Activated T-cell treated with anti-CD3 and anti-CD28 coated beads for 1 hour (primary cell): Measurements from ENCODE around the gene DDIT4.
"Not testable (repeated sequence)": the region's sequence is repeated elsewhere in the genome, so short reads cannot be mapped to it uniquely, and the experiment has no call there.

ENCODE experiments used
- DNase-seq: peaks from one replicate; pipeline ENCODE4 v3.0.0-alpha.2; 2020; ENCODE audit warnings: low read depth

Gene DDIT4

GRCh38 chr10:72267819-72268399, 5.8 kb upstream of the DDIT4 start:
- DNase-seq: no peak

DNA sequence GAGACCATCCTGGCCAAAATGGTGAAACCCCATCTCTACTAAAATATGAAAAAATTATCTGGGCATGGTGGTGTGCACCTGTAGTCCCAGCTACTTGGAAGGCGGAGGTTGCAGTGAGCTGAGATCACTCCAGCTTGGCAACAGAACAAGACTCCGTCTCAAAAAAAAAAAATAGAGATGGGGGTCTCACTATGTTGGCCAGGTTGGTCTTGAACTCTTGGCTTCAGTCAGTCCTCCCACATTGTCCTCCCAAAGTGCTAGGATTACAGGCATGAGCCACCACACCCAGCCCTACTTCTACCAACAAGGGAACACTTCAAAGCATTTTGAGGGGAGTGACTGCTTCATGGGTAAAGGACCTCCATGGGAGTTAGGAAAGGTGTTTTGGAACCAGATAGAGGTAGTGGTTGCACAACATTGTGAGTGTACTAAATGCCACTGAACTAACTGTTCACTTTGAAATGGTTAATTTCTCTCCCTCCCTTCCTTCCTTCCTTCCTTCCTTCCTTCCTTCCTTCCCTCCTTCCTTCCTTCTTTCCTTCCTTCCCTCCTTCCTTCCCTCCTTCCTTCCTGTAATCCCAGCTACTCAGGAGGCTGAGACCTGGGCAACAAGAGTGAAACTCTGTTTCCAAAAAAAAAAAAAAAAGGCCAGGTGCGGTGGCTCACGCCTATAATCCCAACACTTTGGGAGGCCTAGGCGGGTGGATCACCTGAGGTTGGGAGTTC, 5.1 kb upstream of the DDIT4 start:
- DNase-seq: not testable (repeated sequence)

GRCh38 chr10:72270607-72271281, 3.0 kb upstream of the DDIT4 start:
- DNase-seq: no peak

GRCh38 chr10:72272689-72273409, 875 bp upstream of the DDIT4 start:
- no peak for DNase-seq

DNA sequence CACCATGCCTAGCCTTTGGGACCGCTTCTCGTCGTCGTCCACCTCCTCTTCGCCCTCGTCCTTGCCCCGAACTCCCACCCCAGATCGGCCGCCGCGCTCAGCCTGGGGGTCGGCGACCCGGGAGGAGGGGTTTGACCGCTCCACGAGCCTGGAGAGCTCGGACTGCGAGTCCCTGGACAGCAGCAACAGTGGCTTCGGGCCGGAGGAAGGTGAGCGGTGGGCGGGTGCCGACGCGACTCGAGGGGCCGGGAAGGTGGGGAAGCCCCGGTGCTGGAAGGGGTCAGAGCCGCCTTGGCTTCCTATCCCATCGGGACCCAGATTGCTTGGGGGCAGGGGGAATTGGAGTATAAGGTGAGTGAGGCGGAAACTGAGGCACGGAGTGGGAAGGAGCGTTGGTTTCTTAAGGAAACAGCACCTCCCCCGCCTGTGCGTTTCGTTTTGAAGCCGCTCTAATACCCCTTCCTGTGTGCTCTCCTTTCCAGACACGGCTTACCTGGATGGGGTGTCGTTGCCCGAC, 547 bp downstream of the DDIT4 start:
- no peak for DNase-seq

- peak; percentile 61 for DNase-seq
Observed at GRCh38 chr10:72274730-72275350, 1.1 kb downstream of the DDIT4 start.

GRCh38 chr10:72275351-72276012, 1.8 kb downstream of the DDIT4 start:
- no peak for DNase-seq

DNA sequence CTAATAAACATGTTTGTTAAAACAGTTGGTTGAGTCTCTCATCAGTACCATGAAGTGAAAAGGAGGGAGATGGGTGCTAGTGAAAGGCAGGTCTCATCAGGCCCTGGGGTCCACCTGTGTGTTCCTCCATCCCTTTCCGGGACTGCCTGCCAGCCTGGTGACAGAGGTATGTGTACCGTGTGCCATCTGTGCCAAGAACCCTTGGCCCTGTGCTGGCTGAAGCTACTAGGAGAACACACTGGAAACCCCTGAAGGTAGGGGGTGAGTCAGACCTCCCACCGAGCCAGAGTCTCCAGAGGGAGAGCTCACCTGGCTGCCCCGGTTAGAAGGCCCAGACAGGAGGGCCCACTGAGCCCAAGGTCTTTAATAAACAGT, 2.3 kb downstream of the DDIT4 start:
- no peak for DNase-seq

DNA sequence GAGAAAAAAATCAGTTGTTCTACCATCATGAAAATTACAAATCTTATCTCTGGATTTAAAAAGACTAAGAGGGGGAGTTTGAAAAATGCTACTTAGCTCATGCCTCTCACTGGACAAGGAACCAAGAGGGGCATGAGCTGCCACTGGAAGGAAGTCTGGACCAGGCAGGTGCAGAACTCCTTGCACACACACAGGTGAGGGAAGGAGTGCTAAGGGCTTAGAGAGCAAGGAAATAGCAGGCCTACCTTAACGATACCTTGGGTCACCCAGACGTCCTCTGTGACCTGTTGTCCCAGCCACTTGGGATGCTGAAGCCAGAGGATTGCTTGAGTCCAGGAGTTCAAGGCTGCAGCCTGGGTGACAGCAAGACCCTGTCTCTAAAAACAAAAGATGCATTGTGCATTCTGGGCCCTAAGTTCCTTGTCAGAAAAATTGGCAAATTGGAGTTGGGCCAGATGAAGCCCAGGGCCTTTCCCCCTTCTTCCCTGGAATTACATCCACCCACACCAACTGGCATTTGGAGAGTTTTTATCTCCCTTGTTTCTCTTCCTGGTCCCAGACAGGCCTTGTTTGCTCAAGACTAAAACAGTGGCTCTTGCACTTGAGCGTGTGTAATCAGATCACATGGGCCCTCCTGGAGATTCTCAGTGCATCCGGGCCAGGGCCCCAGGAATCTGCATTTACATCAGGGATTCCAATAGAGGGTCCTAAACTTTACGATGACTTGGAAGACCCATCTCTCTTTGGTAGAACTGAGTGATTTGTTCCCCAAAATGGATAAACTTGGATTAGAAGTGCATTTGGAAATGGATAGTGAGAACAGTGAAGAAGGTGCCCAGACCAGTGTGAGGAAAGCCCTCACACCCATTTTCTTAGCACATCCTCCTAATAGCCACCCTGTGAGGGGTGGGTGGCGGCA, 3.0 kb downstream of the DDIT4 start:
- no peak for DNase-seq

- DNase-seq: no peak
Observed at GRCh38 chr10:72277340-72277995, 3.7 kb downstream of the DDIT4 start.

DNA sequence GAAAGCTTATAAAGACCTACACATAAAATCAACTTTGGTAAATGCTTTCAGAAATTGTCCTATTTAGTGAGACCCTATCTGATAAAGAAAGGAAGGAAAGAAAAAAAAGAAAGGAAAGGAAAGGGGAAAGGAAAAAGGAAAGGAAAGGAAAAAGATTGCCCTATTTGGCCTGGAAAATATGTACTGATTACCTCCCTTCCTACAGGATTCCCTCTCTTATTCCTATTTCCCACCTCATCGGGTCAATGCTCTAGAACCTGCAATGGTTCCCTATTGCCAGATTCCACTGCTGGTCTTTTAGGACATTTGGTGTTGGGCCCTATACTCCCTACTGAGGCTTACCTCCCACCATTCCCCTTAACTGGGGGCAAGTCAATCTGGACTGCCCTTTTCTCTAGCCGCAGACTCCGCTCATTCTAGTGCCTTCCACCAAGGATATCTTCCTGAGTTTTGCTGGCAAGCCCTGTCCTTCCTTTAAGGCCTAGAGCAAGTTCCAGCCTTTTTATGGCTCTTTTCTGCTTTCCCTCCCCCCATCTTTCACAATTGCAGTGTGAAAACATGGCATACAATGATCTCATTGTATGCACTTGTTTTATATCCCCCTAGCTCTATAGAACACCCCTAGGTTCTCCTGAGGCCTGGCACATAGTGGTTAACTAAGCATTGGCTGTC, 4.4 kb downstream of the DDIT4 start:
- DNase-seq: no peak

DNA sequence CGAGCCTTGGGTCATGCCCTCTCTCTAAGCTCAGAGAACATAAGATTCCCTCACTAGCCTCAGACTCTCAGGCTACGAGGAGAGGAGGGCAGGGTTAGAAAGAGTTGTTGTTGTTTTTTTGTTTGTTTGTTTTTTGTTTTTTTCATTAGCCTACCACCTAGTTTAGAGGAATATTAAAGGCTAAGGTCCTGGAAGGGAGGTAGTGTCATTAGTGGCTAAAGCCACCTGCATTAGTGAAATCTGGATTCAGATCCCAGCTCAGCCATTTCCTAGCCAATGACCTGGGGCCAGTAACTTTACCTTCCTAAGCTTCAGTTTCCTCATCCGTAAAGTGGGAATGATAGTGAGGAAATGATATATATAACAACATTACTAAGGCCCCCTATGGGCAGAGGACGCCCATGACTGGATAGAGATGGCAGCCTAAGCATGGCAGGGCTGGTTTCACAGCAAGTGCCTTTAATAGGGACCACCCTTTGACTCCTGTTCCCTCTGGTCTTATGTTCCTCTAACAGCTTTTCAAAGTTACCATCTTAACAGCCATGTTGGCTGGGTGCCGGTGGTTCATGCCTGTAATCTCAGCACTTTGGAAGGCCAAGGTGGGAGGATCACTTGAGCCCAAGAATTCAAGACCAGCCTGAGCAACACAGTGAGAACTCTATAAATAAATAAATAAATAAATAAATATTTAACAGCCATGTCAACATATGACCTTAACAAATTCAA, 5.1 kb downstream of the DDIT4 start:
- DNase-seq: no peak

GRCh38 chr10:72279587-72279986, 5.9 kb downstream of the DDIT4 start:
- DNase-seq: not testable (repeated sequence)

- no peak for DNase-seq
Observed at GRCh38 chr10:72283131-72283530, 9.4 kb downstream of the DDIT4 start.

DNA sequence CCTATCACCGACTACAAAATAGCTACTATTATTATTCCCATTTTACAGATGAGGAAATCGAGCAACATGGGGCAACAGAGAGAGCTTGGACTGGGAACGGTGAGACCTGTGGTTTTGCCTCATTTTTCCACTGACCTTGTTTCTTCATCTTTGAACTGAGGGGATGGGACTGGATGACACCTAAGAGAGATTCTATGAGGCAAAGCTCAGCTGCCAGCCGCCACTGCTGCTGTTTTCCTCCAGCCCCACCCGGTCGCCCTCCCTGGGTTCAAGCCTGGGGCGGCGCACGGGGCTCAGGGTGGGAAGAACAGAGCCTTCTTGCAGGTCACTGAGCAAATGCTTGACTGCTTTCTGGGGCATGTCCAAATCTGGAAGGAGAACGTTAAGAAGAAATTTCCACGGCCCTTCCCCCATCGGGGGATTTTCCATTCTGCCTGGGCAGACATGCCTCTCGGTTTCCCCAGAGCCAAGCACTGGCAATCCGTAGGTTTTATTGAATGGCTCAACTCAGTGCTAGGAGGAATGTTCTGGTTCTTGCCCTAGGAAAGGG, 12.3 kb downstream of the DDIT4 start:
- no peak for DNase-seq

- no peak for DNase-seq
Observed at GRCh38 chr10:72291019-72291532, 17.4 kb downstream of the DDIT4 start.

DNA sequence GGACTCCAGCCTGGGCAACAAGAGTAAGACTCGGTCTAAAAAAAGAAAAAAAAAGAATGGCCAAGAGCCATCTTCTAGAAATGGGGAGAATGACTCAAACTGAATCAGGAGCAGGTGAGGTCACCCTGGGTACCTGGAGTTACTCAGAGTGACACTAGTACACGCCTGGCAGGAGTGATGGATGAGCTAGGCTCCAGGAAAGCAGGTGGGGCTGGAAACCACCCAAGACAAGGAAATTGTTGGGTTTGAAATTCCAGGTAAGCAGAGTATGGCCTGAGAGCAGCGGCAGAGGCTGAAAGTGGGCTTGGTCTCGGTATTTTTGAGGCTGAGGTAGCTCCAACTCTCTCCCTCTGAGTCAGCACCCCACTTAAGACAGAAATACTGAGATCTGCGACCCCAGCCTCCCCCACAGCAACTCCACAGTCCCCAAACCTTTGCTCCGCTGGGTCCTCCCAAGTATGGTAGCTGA, 18.5 kb downstream of the DDIT4 start:
- no peak for DNase-seq

DNA sequence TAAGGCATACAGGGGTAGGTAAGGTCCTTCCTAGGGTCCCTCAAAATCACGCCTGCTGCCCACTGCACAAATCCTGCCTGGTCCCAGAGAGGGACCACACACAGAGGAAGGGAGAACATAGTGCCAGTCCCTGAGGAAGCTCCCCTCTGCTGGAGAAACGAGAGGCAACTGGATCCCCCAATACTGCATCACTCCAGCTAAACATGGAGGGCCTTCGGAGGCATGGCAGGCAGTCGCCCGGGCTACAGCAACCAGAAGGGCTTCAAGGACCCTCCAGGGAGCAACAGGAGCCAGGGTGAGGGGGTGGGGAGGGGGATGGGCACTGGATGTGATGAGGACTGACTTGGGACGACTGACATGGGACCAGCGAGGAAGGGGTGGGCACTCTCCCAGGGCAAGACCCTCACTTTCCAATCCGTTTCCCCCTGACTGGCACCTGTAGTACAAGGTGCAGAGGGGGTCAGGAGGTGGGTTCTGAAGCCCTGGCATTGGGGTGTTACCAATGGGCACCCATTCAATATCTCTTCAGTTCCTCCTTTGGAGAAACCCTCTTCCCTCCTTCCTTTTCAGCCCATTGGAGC, 21.7 kb downstream of the DDIT4 start:
- no peak for DNase-seq
